NCI-H345 (cell line): Measurements from ENCODE around the gene INPP5E.
A peak's percentile ranks its signal among the peaks of the same experiment; 100 is the strongest.

ENCODE experiments used
- DNase-seq: peaks from one replicate; lab custom pipeline; 2025; lab: John Stamatoyannopoulos, UW

The INPP5E gene

DNA sequence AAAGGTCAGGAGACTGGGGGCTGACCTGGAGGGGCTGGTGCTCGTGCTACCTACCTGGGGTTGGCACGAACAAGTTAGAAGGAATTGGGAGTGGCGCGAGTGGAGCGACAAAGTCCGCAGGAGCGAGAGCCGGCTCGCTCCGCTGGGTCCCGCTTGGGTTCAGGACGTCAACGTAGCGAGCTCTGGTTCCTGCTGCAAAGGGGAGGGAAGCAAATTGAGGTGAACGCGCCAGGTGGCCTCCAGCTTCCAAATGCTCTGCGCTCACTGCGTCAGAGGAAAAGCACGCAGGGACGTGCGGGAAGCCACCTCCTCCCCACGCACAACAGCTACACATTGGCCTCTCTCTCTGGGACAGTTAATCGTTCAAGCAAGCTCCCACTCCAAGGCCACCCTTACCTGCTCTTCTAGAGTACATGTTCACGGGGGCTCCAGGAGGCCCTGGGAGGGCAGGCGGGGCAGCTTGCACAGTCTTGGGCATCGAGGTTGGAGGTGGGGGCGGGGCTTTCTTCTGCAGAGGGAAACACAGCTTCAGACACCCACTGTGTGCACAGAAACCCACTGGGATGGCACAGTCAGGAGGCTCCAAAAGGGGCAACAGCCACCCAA is 7.6 kb upstream of the INPP5E start:
- DNase-seq = no peak

DNA sequence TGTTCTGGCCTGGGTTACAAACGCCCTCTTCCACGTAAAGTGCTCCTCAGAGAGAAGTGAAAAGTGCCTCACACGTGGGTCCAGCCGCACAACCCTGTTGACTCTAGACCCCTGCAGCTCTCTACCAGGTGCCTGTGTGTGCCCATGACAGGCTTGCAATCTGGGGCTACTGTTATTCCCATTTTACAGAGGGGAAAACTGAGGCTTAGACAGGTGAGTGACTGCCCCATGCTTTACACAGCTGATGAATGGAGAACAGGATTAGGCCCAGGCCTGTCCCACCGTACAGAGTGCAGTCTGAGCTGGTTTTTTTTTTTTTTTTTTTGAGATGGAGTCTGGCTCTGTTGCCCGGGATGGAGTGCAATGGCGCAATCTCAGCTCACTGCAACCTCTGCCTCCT is 6.2 kb upstream of the INPP5E start:
- no peak for DNase-seq

DNA sequence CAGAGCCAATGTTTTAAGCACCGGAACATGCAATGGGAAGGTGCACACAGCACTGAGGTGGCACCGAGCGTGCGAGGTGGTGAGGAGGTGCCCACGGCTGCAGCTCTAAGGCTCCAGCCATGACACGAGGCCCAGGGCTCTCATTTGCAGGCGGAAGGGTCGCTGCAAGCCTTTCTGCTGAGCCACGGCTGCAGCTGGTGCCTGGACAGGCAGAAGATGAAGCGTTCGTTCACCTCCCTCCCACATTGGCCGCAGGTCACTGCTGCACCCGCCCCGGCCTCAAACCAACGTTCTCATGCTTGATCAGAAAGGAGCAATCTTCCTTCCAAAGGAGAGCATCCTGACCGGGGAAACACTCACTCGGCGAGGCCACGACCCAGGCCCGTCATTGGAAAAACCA is 4.5 kb upstream of the INPP5E start:
- no peak for DNase-seq

DNA sequence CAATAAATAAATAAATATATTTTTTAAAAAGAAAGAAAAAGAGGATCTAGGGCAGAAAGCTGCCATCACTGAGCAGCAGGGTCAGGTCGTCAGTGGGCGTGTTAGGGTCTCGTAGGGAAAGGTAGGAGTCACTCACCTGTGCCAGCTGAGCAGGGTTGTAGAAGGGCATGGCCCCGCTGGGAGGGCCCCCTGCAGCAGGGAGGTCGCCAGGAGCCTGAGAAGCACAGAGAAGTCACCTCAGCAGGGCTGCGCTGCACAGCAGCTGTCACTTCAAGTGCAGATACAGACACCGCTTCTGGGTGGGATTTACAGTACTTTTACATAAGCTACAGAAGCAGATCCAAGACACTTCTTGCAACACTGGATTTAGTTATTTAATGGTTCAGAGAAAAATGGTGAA is 4.0 kb upstream of the INPP5E start:
- no peak for DNase-seq

DNA sequence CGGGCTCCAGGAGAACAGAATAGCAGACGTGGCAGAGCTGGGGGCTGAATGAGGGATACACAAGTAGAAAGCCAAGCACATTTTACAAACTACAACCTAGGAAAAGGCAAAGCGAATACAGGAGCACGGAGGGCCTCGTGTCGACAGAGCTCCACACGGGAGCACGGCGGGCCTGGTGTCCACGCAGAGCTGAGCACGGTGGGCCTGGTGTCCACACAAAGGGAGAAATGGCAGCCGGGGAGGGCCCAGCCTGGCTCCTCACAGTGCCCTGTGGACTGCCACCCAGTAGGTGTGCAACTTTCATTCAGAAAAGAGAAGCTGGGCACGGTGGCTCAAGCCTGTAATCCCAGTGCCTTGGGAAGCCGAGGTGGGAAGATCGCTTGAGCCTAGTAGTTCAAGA is 3.4 kb upstream of the INPP5E start:
- DNase-seq = no peak

DNA sequence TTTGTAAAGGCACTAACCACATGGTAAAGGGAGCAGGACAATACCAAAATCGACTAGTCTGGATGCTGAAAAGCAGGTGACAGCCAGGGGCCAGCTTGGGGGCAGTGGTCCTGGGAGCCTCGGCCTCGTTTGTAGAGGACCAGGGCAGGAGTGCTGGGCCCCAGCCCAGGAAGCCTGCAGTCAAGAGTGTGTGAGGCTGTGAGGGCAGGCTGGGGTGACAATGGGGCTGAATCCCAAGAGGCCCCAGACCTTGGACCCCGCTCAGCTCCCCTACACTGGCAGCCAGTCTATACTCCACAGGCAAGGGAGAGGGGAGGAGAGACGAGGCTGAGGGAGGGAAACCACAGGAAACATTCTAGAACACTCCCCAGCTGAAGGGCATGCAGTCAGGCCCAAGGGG is 2.6 kb upstream of the INPP5E start:
- no peak for DNase-seq

DNA sequence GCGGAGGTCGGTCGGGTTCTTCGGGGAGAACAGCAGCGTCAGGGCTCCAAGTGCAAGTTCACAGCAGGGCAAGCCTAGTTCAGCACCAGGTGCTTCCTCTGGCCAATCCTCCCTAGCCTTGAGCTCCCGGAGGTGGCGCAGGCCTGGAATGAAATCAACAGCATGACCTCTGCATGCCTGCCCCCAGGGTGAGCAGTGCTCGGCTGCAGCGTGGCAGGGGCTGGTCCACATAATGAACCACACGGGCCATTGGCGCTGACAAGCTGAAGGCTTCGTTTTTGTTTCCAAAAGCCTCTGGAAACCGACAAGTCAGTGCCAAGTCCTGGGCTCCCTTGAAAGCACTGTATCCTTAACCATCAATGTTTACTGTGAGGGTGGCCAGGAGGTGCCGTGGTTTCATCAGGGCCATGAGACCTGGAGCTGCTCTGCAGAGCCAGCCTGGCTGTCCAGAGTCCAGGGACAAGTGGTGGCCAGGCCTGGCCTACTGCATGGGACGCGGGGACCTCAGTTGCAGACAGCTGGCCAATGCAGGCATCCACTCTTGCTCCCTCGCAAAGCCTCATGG is 2.1 kb upstream of the INPP5E start:
- DNase-seq = no peak

DNA sequence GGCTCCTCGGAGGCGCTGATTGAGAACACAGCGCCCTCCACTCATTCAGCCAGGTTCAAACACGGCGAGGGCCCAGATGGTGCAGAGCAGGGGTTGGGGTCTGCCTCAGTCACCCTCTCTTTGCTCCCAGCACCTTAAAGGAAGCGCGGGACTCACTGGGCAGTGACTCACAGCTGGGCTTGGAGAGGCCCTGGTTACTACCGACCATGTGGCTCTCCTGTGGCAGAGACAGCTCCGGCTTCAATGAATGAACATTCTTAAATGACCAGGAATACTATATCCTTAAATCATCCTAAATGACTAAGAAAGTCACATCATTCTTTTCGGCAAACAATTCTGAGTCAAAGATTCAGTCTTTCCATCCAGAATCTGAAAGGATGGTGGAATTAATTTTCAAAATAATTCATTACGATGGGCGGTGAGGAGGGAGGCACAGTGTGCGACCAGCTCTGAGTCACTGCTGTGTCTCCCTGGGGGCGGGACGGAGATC is 1.6 kb upstream of the INPP5E start:
- no peak for DNase-seq

DNA sequence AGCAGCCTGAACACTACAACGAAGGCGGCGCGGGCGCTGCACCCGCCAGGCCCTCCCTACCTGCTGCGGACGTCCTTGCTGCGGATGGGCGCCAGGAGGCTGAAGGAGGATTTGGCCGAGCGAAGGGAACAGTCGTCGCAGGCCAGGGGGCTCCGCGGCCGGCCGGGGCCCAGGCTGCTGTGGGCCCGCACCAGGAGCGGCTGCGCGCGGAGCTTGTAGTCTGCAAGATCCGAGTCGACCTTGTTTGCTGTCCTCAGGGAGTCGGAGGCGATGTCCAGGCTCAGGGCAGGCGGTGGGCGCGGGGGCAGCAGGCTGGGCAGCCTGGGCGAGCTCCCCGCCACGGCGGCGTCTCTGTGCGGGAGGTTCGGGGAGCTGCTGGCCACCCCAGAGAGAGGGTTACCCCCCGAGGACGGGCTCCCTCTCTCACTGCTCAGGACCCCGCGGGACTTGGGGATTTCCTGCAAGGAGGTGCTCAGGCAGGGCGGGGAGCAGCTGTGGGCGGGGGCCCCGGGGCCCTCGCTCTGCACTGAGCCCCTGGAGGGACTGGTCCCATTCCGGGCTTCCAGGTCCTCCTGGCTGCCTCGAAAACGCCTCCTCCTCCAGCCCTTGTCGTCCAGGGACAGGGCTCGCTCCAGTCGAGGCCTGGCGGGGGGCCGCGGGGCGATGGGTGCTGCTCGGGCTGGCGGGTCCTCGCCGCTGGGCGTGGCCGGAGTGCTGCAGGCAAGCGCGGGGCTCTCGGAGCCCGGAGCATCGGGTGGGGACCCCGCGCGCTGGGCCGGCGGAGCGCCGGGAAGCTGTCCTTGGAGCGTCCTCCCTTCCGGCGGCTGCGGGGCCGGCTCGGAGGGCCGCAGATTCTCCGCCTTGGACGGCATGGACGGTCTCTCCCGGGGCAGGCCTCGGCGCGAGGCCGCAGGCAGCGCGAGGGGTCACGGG is 831 bp downstream of the INPP5E start:
- peak; percentile 53 for DNase-seq

DNA sequence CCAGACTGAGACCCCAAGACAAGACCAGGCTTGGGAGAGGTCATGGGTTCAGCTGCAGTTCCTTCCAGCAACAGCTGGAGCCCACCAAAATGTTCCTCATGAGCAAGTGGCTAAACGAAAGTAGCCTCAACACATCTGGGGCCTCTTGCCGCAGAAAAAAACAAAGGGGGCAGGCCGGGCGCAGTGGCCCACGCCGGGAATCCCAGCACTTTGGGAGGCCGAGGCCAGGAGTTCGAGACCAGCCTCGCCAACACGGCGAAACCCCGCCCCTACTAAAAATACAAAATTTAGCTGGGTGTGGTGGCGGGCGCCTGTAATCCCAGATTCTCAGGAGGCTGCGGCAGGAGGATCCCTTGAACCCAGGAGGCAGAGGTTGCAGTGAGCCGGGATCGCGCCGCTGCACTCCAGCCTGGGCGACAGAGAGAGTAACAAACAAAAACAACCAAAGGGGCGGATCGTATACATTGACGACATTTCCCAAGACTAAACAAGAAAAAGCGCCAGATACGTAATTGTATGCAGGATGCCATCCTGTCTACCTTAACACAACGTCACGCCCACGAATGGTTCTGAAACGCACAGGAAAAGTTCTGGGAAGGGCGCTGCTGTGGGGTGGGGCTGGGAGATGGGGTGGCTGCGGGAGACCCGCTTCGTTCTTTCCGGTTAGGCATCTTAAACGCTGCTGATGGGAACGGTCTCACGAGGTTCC is 1.7 kb downstream of the INPP5E start:
- DNase-seq = no peak

DNA sequence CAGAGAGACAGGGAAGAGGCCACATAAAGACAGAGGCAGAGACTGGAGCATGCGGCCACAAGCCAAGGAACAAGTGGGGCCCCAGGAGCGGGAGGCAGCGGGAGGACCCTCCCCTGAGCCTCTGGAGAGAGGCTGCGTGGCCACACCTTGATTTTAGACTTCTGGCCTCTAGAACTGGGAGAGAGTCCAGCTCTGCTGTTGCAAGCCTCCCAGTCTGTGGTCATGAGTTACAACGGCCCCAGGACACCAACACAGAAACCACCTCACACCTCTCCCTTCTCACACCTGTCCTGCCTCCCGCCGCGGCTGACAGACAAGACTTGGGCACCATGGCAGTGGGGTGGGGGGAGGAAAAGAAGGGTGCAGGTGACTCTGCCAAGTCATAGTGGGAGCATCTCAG is 2.2 kb downstream of the INPP5E start:
- no peak for DNase-seq

DNA sequence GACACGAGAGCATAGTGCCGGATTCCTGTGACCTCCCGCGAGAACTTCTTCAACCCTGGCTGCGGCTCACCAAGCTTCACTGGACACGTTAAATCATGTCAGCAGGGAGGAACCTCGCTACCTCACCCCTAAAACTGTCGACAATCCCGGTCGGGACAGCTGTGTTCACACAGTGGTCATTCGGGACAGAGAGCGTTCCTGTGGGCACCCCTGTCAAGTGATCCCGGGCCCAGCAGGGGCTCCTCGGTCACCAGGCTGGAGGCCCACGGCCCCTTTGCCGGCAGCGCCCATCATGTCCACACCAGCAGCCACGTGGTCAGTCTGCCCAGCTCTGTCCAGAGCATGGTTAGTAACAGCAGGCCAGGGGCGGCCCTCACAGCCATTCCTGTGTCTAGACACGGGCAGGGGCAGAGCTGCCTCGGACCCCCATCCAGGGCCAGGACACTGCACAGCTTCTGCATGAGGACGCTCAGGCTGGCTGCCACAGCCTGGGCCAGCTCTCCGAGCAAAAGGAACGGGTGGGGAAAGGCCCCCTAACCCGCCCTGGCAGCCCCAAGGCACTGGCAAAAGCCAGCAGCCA is 3.5 kb downstream of the INPP5E start:
- no peak for DNase-seq

DNA sequence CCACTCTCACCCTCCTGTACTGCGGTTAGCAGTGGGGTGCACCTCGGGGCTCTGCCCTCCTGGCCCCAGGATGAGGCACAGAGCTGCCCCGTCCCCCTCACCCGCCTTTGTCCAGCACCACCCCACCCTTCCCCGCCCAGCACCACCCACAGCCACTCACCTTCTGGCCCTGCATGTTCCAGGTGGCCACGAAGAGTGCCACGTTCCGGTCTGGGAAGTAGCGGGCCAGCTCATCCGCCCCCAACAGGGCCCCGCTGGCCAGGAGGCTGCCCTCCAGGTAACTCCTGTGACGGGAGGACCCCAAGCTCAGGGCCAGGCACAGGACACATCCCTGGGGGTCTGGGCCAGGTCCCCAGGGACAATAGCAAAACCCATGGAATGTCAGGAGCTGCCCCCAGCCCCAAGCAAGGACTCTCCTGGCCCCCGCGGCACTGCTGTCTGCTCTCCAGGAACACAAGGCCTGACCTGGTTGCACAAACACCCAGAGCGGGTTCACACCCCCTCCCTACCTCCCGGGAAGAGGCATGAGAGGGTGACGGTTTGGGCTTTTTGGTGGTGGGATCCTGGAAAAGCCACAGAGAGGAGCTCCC is 5.0 kb downstream of the INPP5E start:
- DNase-seq = no peak

DNA sequence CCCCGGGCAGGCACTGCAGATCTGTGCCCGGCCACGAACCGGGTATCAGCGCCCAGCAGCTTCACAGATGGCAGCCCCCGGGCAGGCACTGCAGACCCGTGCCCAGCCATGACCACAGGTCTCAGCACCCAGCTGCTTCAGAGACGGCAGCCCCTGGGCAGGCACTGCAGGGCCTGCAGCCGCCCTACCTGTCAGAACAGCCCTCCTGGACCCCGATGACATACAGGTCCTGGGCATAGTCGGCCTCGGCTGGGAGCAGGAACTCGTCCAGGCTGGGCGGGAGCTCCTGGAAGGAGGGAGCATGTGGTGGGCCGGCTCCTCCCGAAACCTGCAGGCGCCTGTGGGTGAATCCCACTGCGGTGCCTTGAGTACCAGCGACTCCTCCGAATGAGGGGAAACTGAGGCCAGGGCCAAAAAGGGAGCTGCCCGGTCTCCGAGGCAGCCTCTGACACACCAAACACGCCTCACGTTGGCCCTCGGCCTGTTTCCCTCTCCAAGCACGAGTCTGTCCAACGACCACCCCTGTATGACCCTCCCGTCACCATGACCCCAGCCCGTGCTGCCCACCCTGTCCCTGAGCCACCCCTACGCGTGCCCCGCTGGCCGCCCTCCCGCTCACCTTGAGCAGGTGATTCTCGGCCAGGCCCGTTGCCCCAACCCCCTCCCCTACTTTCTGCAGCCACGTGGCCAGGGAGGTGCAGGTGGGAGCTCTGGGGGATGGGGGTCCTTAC is 5.6 kb downstream of the INPP5E start:
- DNase-seq = no peak

DNA sequence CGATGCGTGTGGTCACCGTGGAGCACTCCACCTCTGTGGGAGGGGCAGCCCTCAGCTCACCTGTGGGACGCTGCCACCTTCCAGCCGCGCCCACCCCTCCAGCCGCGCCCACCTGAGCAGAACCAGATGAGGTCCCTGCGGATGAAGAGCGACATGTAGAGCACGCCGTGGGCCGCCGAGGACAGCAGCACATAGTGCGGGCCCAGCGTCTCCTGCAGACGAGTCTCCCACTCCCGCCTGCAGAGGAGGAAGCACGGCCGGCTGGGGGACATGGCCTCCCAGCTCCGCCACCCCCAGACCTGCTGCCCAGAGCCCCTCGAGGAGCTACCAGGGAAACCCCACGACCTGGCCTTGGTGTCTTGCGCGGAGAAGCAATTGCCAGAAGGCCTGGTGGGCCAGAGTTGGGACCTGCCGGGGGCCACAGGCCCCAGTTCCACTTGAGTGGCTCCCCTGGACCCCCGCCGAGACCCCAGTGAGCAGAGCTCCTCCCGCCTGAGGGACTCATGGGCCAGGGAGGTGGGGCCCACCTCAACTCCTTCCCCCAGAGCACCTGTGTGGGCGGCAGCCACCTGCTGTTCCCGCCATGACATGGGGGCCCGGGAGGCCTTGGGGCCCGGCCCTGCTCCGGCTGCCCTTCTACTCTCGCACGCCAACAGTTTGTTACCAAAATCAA is 6.5 kb downstream of the INPP5E start:
- DNase-seq = no peak

DNA sequence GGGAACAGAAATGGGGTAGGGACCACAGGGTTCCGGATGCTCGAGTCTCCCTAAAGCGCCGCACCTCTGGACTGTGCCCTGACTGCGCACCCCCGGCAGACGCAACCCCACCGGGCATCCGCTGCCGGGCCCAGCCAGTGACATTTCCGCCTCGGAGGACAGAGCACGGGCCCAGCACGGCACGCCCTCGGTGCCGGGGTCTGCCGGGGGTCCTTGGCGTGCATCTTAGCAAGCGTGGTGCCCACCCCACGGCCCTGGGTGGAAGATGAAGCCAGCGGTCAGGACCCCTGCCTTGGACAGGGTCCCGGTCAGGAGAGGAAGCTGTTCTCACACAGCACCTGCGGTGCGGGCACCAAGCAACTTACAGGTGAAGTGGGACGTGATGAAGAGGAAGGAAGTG is 7.1 kb downstream of the INPP5E start:
- no peak for DNase-seq

DNA sequence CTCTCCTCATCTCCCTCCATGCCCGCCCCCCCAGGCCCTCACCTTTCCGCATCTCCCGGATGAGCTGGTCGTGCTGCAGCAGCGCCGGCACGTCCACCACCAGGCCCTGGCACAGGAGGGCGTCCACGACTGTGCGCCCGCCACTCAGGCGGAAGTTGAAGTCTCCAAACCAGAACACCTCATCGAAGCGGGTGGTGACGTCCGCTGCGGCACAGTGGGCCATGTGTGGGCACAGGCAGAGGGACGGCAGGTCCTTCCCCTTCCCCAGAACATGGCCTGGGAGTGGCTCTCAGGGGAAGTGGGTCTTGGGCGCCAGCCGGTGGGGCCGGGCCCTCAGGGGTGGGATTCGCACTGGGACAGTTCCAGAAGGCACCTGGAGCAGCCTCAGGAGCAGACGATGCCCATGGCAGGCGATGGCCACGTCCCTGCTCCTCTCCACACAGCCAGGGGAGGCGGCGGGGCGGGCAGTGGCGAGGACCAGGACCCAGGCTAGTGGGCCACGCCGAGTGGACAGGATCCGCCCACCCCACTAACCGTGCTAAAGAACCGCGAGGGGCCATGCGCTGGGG is 7.8 kb downstream of the INPP5E start:
- DNase-seq = no peak

DNA sequence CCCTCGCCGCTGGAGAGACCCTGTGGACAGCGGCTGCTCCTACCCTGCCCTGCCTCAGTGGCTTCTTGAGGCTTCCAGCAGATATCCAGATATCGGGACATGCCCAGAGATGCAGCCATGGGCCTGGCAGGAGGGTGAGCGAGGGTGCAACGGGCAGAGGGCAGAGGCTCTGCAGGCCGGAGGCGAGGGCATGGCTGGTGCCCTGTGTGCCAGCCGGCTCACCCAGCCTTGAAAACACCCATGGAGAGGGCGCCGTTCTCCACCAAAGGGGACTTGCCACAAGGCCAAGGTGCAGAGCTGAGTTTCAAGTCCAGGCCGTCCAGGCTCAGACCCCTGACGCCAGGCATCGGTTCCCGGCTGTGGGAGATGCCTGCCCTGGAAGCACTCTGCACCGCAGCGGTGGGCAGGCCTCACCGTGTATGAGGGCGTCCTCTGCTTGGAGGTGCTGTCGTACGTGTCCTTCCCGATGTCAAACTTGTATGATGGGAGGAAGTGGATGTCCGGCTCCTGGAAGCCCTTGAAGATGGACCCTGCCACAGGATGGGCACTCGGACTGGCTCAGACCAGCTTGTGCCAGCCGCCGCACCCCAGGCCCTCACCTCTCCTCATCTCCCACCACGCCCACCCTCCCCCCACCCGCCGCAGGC is 8.9 kb downstream of the INPP5E start:
- DNase-seq = no peak

DNA sequence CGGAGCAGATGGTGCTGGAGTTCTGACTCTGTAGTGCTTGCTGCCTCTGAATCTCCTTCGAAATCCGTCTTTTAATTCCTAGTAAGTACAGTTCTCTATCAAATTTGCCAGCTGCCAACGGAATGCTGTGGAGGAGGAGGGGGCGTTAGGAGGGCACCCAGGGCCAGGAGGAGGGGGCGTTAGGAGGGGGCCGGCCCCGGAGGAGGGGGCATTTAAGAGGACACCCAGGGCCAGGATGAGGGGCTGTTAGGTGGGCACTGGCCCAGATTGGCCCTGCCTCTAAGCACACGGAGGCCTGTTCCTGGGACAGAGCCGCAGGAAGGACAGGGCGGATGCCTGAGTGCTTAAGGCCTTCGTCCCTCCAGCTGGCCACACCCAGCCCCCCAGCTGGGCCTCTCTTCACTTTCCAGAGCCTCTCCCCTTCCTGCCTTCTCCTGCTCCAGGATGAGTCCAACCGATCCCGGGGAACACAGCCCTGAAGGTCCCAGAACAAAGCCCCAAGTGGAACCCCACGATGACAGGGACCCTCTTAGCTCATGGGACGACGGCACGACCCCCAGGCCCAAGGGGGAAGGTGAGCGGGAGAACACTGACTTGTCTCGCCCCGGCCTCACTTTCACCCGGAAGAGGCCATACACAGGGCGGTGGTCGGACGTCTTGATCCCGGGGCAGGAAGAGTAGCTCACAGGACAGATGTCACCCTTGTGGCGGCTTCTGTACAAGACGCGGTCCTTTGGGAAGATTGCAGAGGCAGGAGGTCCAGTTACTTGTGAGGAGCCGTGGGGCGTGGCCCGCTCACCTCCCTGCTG is 9.8 kb downstream of the INPP5E start:
- DNase-seq = no peak
